NCI-H1417 treated with DMSO at 0.1 percent for 48 hours (cell line): ENCODE results near the gene HOXA5.
A peak's percentile ranks its signal among the peaks of the same experiment; 100 is the strongest.

ENCODE experiments used
- DNase-seq: peaks from one replicate; lab custom pipeline; 2025; lab: John Stamatoyannopoulos, UW

Gene HOXA5

DNA sequence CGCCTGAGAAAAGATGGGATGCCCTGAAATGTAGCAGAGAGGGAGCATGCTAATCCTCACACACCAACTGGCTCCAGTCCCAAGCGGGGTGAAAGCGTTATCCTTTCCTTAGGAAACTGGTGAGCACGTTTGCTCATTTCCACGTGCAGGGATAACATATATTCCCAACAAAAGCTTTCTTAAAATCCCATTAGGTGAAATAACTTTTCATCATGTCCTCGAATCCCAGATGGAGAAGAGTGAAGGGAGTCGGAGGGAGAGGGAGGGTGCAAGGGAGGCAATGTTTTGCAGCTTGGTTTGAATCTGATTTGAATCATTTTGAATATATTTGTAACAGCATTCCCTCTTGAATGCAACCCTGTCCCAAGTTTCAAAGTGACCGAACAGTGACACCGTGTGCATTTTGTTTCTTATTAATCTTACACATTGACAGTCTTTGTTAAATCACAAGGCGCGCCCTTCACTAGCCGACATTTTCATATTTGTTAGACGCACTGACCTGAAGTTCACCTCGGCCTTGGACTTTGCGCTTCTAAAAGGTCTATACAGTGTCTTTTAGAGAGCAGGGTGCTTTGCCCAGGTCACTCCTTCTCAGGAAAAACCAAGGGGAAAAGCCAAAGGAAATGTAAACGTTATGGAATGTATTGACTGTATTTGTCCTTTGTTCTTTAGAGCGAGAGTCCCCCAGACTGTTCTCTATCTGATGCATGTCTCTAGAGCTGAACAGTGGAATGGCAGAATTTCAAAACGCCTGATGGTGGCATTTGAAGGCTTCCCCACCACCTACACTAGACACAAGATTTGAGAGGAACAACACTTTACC is 9.9 kb downstream of the HOXA5 start:
- no peak for DNase-seq

DNA sequence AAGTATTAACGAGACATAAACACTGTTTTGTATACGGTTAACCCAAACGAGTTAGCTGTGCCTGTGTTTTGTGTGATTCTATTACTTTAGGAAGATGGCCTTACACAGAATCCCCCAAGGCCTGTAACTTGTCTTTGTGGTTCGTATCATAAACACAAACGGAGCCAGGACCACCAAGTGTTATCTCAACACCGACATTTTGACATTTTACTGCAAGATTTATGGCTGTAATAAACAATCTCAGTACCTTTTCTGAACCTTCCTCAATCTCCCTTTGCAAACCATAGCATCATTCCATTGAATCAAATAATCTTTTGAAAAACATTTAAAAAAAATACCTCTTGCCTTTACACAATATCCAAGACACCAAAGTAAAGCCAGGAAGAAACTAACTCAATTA is 10.5 kb downstream of the HOXA5 start:
- no peak for DNase-seq

DNA sequence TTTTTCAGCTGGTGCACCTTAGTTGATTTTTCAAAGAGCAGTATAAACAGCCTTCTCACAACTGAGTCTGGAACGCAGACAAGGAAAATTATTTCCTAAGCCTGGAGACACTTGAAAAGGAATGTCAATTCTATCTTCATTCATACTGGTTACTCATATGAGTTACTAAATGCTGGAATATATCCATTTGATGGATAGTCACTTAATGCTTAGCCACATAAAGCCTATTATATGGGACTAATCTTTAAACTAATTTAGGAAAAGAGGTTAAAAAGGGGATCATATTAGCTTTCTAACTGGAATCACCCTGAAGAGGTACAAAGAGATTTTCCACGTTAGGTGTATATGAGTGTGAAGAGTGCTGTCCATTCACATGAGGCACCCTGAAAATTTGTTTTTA is 11.3 kb downstream of the HOXA5 start:
- DNase-seq = no peak

DNA sequence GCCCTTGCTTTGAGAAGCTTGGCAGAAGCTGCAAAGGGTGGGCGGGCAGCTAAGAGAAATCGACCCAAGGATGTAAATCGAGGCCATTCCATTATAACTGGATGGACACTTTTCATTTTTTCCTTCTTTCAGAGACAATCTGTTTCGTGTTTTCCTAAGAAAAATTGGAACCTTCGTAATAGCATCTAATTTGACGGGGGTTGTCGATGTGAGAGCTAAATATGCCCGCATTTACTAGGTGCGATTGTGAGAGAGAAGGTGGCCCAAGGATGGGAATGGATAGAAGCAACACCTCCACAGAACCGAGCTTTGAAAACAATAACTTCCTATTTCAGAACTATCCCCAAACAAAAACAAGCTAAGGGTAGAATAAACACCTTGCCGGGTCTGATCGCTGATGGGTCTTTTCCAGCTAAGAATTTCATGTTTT is 12.1 kb downstream of the HOXA5 start:
- DNase-seq = no peak

DNA sequence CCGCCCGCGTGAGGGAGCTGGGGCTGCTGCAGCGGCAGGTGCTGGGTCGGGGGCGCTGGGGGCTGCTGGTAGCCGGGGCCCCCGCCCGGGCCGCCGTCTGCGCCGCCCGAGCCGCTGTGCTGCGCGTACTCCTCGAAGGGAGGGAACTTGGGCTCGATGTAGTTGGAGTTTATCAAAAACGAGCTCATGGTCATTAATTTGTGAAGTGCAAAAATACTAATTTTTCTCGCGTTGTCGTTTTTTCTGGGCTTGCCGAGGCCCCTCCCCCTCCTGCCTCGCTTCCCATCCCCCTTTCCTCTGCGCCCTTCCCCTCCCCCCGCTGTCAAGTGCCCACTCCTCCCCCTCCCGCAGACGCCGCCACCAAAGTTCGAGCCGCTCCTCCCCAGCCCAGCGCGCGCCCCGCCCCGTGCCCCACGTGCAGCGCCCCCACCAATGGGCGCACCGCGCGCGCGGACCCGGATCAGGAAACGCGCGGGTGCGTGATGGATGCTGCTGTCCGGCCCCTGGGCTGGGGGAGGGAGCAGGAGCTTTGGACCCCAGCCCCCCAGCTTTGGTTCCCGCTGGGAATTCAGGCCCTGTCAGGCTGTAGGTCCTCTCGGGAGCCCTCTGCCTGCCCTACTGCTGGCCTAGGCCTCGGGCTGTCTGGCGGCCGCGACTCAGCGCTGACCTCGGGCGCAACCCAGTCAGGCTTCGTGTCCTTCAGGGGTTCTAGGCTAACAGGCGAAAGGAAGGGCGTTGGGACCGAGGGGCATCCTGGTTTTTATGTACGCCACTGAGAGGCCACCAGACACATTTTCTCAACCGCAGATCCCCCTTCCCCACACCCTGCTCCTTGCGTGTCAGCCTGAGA is 12.7 kb downstream of the HOXA5 start, which contains the start of gene HOXA4:
Gene HOXA4, minus strand, starts transcription at position 218 of the 850 bp plus-strand sequence. Its CDS starts 24 bp downstream, at position 194.
- no peak for DNase-seq

DNA sequence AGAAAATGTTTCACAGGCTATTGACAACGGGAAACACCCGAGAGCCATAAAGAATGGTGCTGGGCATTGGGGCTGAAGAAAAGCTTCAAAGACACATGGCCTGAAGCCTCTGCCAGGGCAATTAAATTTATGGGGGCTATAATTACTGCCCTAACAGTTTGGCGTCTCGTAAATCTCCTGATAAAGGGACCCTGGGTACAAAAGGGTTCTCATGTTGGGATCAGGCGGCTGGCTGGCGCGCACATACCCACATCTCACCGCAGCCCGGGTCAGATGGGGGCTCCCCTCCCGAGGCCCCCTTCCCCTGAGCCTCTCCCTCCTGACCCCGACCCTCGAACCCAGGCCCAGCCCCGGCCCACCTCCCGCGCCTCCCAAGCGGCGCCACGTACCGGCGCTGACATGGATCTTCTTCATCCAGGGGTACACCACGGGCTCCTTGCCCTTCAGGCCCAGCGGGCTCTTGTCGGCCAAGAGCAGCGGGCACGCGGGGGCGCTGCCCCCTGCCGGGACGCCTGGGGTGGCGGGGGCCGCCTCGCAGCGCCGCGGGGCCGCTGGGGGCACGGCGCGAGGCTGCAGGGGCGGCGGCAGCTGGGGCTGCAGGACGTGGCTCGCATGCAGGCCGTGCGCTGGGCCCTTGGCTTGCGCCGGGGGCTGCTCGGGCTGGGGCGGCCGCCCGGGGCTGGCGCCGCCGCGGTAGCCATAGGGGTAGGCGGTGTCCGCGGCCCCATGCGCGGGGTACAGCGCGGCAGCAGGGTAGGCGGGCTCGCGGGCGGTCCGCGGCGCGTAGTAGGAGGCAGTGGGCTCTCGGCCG is 13.5 kb downstream of the HOXA5 start:
- peak; percentile 37 for DNase-seq

DNA sequence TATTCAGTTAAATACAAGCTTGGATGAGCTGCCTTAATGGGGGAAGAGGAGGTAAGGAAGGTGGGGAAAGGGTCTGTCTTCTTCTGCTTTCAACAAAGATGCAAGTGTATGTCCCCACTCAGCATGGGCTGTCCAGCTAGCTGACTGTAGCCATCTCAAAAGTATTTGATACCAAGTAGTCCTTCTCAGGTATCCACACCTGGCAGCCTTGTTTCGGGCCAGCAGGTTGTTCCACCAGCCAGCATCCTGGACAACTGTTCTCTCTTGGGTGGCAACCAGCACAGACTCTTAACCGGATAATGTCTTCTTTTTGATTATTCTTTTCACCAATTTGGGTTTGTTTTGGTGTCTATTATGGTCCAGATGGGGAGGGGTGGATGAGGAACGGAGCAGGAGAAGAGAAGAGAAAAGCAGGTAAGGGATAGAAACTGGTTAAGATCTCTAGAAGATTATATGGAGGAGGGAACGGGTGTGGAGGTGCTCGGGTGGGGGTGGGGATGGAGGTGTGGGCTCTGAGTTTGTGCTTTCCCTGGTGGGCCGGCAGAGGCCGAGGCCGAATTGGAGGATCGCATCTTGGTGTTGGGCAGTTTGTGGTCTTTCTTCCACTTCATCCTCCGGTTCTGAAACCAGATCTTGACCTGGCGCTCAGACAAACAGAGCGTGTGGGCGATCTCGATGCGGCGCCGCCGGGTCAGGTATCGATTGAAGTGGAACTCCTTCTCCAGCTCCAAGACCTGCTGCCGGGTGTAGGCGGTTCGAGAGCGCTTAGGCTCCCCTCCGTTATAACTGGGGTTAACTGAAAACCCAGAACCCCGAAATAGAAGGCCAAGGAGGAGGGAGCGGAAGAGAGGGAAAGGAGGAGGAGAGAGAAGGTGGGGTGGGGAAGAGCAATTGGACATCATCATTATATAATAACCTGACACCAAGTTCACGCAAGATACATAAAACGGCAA is 14.4 kb downstream of the HOXA5 start:
- no peak for DNase-seq

DNA sequence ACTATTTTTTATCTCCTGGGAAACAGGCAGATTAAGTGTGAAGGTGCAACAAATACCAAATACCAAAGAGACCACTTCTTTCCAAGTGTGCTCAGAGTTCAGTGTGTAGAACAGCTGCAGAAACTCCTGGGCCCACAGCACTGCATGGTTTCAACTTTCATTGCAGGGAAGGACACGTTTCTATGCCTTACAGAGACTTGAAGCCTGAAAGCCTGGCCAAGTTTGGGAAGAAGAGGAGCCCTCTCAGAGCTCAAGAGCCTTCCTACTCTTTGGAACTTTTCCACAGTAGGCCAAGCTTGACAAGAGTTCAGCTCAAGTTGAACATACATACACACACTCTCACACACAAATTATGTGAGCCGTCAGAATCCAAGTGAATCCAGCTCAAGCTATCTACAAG is 15.4 kb downstream of the HOXA5 start:
- DNase-seq = no peak

DNA sequence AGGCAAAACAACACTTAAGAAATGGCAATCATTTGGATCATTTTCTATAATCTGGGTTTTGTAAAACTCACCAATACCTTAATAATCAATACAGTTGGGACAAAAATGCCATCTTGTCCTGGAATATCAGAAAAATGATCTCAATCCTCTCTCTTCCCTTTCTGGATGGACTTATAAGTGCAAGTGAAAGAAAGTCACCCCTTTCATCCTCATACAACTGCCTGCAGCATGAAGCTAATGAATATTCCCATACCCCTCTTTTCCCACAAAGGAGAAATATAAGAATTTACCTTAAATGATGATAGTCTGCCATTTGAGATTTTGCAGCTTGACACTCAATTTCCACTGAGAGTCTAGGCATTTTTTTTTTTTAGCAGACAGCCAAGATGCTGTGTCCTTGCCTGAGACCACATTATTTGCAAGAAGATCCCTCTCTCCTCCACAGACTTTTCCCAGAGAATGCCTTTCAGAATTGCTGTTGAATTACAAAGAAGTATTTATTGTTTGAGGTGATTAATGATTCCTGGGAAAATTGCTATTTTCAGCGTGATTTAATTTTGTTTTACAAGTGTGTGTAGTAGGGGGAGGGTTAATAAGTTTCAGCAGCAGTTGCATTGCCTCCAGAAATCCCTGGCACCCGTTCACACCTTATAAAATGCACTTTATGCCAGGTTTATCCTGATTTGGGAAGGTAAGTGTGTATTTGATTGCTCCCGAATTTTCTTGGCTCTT is 16.7 kb downstream of the HOXA5 start:
- DNase-seq = no peak

DNA sequence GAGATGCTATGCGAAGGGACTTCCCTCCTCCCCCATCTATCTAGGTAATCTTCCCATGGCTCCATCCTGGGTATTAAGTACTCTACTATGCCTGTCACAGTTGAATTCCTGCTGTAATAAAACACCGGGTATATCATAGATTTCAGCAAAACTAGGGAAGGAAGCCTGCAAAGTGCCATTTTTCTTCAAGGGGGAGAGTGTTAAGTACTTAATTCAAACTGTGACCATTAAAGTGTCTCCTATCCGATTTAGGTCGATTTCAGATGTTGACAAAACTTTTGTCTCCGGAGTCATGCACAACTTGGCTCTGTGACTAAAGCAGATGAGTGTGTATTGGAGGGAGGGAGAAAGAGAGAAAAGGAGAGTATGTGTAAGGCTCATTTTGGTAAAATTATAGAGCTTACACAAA is 17.5 kb downstream of the HOXA5 start:
- DNase-seq = no peak

DNA sequence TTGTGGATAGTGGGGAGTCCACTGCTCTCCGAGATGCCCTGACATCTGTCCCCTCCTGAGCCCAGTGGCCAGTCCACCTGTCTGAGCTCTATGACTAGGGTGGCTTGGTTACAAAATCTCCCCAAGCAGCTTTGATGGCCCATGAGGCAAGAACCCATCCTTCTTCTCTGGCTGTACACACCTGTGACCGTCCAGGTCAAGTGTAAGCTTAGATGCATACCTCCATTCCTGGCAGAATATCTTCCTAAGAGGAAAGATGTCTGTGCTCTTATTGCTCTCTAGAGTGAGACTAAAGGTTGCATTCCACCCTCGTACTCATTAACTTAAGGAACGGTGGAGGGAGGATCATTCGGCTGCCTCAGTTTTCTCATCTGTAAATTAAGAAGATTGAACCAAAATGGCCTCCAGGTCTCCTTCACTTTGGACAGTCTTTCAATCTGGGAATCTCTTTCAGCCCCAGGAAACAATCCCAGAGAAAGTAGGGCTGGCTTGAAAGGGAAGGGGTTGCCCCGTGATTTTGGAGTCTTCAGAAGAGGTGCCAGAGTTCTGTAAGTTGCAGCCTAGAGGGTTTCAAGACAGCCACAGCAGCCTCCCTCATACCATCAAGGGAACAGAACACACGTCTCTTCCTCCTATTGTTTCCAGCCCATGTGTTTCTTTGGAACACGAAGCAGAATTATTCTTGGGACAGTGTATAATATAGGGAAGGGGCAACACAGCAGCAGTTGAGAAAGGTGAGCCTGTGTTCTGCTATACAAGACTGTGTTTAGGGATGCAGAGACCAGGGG is 18.4 kb downstream of the HOXA5 start:
- no peak for DNase-seq

DNA sequence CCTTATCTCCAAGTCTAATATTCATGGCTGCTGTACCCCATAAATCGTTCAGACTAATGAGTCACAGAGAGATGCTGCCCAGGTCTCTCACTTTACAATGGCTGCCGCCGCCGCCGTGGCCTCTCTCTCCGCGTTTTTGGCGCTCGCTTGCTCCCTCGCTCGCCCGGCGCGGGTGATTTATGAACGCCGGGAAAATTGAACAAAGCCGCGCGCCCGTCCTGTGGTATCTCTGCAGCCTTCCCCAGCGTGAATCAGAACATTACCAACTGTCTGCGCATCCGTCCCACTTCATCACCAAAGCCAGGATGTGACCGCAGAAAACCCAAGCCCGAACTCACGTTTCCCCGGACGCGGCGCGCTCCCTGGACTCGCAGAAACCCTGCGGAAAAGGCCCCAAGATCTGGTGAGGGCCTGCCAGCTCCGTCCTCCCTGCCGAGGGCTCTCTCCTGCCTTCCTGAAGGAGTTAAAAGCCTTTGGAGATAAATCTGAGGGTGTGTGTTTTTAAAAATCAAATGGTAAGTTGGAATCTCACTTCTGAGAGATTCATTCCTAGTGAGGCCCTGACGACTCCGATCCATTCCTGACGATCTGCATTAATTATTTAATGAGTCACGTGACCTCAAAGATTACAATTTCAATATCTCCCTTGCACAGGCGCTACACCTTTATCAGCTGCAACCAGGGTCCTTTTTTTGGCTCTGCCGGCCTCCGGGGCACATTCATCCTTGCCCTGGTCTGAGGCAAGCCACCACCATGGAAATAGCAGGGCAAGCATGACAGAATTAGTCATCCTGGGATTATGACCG is 19.2 kb downstream of the HOXA5 start:
- no peak for DNase-seq

DNA sequence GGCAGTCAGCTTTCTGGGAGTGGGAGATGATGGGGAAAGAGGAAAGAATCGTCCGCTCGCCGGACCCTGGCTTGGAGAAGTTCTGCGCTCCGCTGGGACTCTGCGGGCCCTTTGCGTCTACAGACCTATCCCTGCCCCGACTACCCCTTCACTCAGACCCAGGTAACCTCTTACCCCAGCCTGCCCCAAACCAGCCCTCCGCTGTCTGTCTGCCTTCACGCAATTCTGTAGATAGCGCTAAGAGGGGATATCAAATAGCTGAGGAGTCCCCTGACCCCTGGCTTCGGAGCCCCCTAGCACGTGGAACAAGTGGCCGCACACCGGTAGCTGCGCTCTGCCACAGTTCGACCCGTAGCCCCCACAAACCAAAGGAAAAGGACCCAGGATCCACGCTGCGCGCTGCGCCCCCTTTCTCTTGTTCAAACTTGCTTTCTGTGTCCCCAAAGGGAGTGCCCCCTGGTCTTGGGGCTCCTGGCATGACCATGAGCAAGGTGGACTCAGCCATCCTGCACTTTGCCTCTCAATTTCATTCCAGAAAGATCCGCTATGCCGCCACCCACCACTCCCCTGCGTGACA is 19.9 kb downstream of the HOXA5 start:
- no peak for DNase-seq

DNA sequence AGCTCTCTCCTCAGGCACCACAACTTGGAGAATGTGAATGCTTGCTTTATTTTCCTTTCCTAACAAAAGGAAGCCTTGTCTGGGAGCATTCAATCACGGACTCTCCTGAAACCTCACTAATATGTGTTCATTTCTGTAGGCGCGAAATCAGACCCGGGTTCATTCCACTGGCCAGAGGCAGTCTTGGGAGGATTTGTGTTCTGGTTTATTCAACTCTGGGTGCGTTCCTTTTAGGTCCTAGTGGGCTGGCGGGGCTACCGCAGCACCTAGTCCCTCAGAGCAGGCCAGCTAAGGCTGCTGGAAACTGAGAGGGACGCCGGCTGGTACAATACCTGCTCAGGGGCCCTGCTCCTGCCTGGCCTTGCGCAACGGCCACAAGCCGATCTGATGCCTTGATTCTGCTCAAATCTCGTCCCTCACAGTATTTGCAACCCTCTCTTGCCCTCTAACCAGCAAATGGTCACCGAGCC is 20.4 kb downstream of the HOXA5 start:
- no peak for DNase-seq

DNA sequence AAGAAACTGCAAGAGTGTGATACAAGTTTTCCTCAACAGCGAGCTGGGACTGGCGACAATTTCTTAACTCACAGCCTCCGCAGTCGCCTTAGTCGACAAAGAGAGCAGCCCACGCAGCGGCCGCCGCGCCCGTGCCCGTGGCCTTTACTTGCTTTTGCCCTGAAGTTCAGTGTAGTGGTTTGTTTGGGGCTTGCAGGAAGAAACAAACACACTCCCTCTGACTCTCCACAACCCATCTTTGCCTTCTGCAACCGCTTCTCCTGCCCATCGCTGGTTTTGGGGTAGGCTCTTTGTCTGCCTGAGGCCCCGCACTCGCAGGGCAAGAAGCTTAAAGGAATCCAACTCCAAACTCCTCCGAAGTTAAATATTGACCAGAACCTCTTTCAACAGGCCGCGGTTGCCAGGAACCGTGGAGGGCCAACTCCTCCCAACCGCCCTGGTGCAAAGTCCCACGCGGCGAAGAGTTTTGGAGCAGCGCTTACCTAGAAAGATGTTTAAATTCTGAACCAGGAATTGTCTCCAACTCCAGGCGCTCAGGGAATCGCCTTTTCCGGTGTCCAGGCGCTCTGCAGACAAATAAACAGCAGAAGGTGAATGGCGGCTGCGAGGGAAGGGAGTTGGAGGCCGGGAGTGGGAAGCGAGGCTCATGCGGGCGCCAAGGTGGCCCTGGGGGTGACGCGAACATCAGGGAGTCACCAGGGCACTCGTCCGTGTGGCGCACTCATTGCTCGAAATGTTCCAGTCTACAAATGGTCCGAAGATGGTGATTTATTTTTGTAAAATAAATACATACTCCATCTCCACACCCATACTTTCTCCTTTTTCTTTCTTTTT is 21.2 kb downstream of the HOXA5 start:
- no peak for DNase-seq

DNA sequence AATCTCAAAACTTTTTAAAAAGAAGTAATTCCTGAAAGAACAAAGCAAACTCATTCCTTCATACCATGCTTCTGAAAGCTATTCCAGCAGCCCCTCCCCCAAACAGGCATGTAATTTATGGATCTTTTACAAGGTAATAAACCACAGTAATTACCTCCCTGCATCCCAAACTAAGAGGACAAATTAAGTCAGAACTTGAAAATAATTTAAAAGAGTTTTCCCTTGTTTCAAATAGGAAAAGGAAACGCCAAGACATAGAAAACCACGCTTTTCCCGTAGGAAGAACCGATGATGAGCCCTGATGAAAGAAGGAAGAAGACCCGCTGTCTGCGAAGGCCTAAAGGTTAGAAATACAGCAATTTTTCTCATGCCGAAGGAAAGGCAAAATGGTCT is 21.8 kb downstream of the HOXA5 start:
- no peak for DNase-seq

DNA sequence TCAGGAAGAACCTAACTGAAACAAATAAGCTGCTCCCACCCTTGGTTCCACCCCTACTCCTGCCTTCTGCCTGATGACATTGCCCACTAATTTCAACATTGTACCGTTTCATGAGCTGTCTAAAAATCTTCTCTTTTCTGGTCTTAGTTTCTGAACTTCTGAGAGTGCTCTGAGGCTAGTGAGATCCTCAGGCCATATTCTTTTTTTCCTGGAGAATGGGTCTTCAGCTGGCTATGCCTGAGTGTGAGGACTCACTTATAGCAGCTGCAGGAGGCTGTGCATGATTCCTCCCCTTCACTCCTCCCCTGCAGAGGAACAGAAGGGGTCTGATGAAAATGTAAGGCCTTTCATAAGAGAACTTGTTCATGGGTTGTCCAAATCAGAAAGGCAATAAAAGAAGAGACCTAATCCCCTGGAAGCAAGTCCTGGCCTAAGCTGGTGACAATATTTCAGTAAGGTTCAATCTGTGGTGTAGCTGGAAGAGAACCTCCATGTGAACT is 24.0 kb downstream of the HOXA5 start:
- no peak for DNase-seq
